Esophagus muscularis mucosa (tissue), 4 donors: ENCODE data around the gene OGFOD2.

Experiments
- CTCF ChIP-seq, 3 experiments: fragments of 200-600 bp in 2 of 3; fragments of 450-650 bp in 1 of 3; sonication (generic) in 2 of 3; IDR thresholded peaks; one replicate each; pipeline ENCODE4 v1.5.1; 2017 to 2019; ENCODE audit warnings: antibody characterized with exemption in 3 of 3, mild to moderate bottlenecking in 2 of 3, moderate library complexity in 1 of 3
- EP300 ChIP-seq: sonication (generic); formaldehyde crosslinking; IDR thresholded peaks from one replicate; pipeline ENCODE4 v1.6.1; 2017; ENCODE audit warnings: antibody characterized with exemption
- POLR2A ChIP-seq: fragments of 450-650 bp; IDR thresholded peaks from one replicate; pipeline ENCODE4 v1.6.1; 2017; ENCODE audit warnings: antibody characterized with exemption, moderate library complexity, mild to moderate bottlenecking, low read depth

- TF ChIP-seq CTCF (IDR thresholded peaks at IDR 0.05): no peak
- no peak for TF ChIP-seq EP300
- no peak for TF ChIP-seq POLR2A
Measured at GRCh38 chr12:123003257-123003656, 28.2 kb downstream of the OGFOD2 start.
